Muscle of leg (tissue), 11 donors: Measurements from ENCODE around the gene CAMTA1. TPM values are rescaled to one million over a fixed set of nuclear protein-coding genes. Genes with fewer than 3 reads are reported as not detected.

Source experiments
- DNase-seq: peaks from one replicate; pipeline ENCODE4 v3.0.0; 2013
- H3K27ac ChIP-seq: one replicate; pipeline ENCODE4 v1.5.1; 2013; ENCODE audit warnings: mild to moderate bottlenecking, low read length, control low read depth
- H3K27me3 ChIP-seq: one replicate; pipeline ENCODE4 v1.6.1; 2013; ENCODE audit warnings: low read length; ENCODE audit not compliant: control insufficient read depth, insufficient read depth
- H3K36me3 ChIP-seq: one replicate; pipeline ENCODE4 v1.6.1; 2013; ENCODE audit warnings: low read length; ENCODE audit not compliant: control insufficient read depth, insufficient read depth
- H3K4me1 ChIP-seq: one replicate; pipeline ENCODE4 v1.6.1; 2013; ENCODE audit warnings: low read length; ENCODE audit not compliant: control insufficient read depth, insufficient read depth
- H3K4me3 ChIP-seq: one replicate; pipeline ENCODE4 v1.5.1; 2013; ENCODE audit warnings: low read length, control low read depth
- H3K9me3 ChIP-seq: replicated peaks from 2 replicates; pipeline ENCODE4 v1.6.1; 2013; ENCODE audit warnings: low read depth, low read length; ENCODE audit not compliant: control insufficient read depth
- WGBS: methylation state at CpG from one replicate; pipeline ENCODE4 v1.1.5; 2013; ENCODE audit warnings: missing lambda C conversion rate; ENCODE audit not compliant: insufficient coverage; 5-methylcytosine and 5-hydroxymethylcytosine counted together
- polyA plus RNA-seq, 8 donors: library from polyadenylated mRNA; unstranded; fragments of 120-200 nt; gene quantifications; one replicate each; pipeline versions ENCODE4 v1.2.1 to v1.2.3, GENCODE V29; 2013; ENCODE audit warnings: inconsistent platforms in 1 of 8, low replicate concordance in 1 of 8; ENCODE audit not compliant: insufficient read length in 8 of 8, insufficient read depth in 1 of 8
- total RNA-seq: library from RNA; stranded (reverse); fragments of 120-200 nt; gene quantifications from one replicate; pipeline ENCODE4 v1.2.4, GENCODE V29; 2013

CAMTA1 gene
- total and polyA plus RNA-seq, 9 donors, result 36.4 to 56.4 (median 47.7) TPM

DNA sequence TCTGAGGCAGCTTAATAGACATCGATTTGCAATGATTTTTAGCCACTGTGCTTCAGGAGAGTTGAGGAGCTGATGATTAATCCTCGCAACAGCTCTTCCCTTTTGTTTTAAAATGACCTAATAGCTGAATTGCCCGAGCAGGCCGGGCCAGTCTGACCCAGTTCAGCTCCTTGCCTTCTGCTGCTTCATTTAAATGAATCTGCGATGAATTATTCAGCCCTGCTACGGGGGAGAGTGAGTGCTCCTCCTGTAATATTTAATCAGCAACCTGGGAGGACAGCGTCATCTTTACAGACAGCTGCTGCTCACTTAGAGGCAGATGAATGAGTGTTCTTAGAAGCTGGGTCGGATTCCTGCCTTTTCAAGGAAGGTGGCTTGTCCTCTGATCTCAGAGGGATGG is 325.1 kb downstream of the CAMTA1 start:
- Histone ChIP-seq H3K4me3 (no peak overlapping the region), H3K9me3 (no peaks in the 10 kb centered on the region), H3K4me1 (no peaks in the 10 kb centered on the region), H3K27ac (no peak overlapping the region), H3K36me3 (no peaks in the 10 kb centered on the region), H3K27me3 (peaks cover 5% of the 10 kb centered on the region)
- 79% methylated on average over 8 of the region's 8 CpGs for WGBS
- DNase-seq, result no peak

DNA sequence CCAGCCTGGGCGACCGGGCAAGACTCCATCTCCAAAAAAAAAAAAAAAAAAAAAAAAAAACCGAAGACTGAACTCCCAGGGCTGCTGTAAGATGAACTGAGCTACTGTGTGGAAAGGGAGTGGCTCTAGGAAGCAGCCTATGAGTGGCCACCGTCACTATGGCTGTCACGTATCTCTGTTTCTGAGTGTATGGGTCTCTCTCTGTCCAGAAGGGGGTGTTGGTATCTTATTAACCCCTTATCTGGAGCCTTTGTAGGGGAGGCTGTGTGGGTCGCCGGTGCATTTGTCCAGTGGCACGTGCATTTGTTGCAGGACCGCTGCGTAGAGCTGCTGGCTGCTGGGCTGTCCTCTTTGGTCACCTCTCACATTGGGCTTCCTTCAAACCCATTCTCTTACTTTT is 326.6 kb downstream of the CAMTA1 start:
- no peaks in the 10 kb centered on the region for H3K9me3 ChIP-seq
- H3K27me3 ChIP-seq, result peaks cover 5% of the 10 kb centered on the region
- H3K4me3 ChIP-seq, result no peak overlapping the region
- no peaks in the 10 kb centered on the region for H3K4me1 ChIP-seq
- WGBS, result 20% methylated on average over 1 of the region's 10 CpGs
- no peaks in the 10 kb centered on the region for H3K36me3 ChIP-seq
- DNase-seq, result no peak
- H3K27ac ChIP-seq, result no peak overlapping the region

- Histone ChIP-seq H3K36me3 (no peaks in the 10 kb centered on the region), H3K27me3 (peaks cover 2% of the 10 kb centered on the region), H3K4me3 (no peak overlapping the region), H3K27ac (no peak overlapping the region), H3K4me1 (no peaks in the 10 kb centered on the region), H3K9me3 (no peaks in the 10 kb centered on the region)
- WGBS, result 80% methylated on average over 6 of the region's 8 CpGs
- DNase-seq, result no peak
These were observed 327.9 kb downstream of the CAMTA1 start for GRCh38 chr1:7113136-7113535.

DNA sequence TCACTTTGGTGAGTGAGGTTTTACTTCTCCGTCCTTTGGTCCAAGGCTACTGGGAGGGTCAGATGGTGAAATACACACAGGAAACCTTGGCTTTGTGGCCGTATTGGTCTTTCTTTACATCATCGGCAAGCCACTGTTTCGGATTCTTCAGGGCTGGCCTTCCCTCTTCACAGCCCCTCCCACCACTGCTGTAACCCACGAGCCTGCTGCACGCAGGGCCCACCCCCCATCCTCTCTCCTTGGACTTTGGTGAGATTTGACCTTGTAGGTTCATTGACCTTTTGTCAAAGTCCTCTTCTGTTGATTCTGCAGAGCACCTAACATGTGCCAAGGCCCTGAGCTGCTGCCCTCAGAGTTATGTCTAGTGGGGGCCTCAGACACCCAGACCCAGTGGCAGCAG is 328.6 kb downstream of the CAMTA1 start:
- H3K4me1 ChIP-seq, result no peaks in the 10 kb centered on the region
- no peaks in the 10 kb centered on the region for H3K9me3 ChIP-seq
- peaks cover 2% of the 10 kb centered on the region for H3K27me3 ChIP-seq
- no peaks in the 10 kb centered on the region for H3K36me3 ChIP-seq
- no peak overlapping the region for H3K4me3 ChIP-seq
- H3K27ac ChIP-seq, result no peak overlapping the region
- no peak for DNase-seq
- WGBS, result 65% methylated on average over 6 of the region's 6 CpGs

GRCh38 chr1:7116001-7116400 is 330.7 kb downstream of the CAMTA1 start:
- WGBS, result 86% methylated on average over 1 of the region's 3 CpGs
- no peak for DNase-seq

DNA sequence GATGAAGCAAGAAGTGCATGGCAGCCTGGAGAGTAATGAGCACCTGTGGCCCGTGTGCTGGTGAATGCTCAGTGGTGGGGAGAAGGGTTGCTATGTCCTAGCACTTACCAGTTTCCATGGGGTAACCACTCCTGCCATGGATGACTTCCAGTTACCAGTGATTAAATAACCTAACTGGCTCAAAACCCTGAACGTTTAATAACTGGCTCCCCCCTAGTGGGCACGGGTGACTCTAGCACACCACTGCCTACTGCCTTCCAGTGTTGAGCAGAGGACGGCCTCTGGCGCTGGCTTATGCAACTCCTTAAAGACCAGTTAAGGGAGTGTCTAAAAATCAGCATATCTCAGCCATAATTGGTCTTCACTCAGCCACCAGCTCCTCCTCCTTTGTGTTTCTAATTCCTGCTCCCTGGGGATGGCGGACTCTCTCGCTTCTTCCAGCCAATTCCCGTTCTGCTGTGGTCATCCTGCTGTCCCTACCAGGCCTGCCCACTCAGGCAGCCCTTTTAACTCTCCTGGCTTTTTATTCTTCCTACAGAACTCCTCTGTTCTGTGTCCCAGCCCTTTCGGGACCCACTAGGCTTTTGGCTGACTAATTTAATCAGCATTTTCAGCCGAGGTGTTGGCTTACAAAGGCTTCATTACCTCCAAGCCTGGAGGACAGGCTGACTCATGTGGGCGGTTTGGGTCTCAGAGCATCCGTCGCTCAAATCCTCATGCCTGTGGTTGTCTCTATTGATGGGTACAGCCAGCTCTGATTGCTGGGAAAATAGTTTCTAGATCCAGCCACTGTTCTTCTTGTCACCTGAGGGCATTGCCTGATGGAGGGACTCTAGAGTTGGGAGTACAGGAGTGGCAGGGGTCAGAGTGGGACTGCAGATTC is 332.4 kb downstream of the CAMTA1 start:
- Histone ChIP-seq H3K27ac (no peak overlapping the region), H3K9me3 (no peaks in the 10 kb centered on the region), H3K36me3 (no peaks in the 10 kb centered on the region), H3K4me1 (peaks cover 8% of the 10 kb centered on the region), H3K27me3 (no peaks in the 10 kb centered on the region), H3K4me3 (no peak overlapping the region)
- WGBS, result 11% methylated on average over 12 of the region's 13 CpGs
- peak; percentile 47 for DNase-seq

More at GRCh38 chr1:7116001-7116400, 330.7 kb downstream of the CAMTA1 start:
- H3K4me1 ChIP-seq, result no peaks in the 10 kb centered on the region
- H3K4me3 ChIP-seq, result no peak overlapping the region
- no peak overlapping the region for H3K27ac ChIP-seq
- peaks cover 2% of the 10 kb centered on the region for H3K27me3 ChIP-seq
- no peaks in the 10 kb centered on the region for H3K36me3 ChIP-seq
- H3K9me3 ChIP-seq, result no peaks in the 10 kb centered on the region

- WGBS, result 56% methylated on average over 2 of the region's 7 CpGs
- no peak for DNase-seq
- H3K9me3 ChIP-seq, result no peaks in the 10 kb centered on the region
- peaks cover 8% of the 10 kb centered on the region for H3K4me1 ChIP-seq
- H3K27ac ChIP-seq, result no peak overlapping the region
- H3K36me3 ChIP-seq, result no peaks in the 10 kb centered on the region
- H3K27me3 ChIP-seq, result peaks cover 2% of the 10 kb centered on the region
- no peak overlapping the region for H3K4me3 ChIP-seq
These were observed 333.9 kb downstream of the CAMTA1 start for GRCh38 chr1:7119156-7119555.

- Histone ChIP-seq H3K27me3 (peaks cover 2% of the 10 kb centered on the region), H3K27ac (no peak overlapping the region), H3K4me3 (no peak overlapping the region), H3K4me1 (peaks cover 8% of the 10 kb centered on the region), H3K9me3 (no peaks in the 10 kb centered on the region), H3K36me3 (no peaks in the 10 kb centered on the region)
- DNase-seq, result no peak
- WGBS, result 85% methylated on average over 2 of the region's 6 CpGs
These were observed 335.8 kb downstream of the CAMTA1 start for GRCh38 chr1:7120863-7121621.

- Histone ChIP-seq H3K27me3 (peaks cover 2% of the 10 kb centered on the region), H3K9me3 (no peaks in the 10 kb centered on the region), H3K4me1 (peaks cover 8% of the 10 kb centered on the region), H3K36me3 (no peaks in the 10 kb centered on the region), H3K4me3 (no peak overlapping the region), H3K27ac (no peak overlapping the region)
- no CpG with 5 or more reads among the region's 7 CpGs for WGBS
- peak; percentile 22 for DNase-seq
These were observed 336.4 kb downstream of the CAMTA1 start for GRCh38 chr1:7121622-7121988.

DNA sequence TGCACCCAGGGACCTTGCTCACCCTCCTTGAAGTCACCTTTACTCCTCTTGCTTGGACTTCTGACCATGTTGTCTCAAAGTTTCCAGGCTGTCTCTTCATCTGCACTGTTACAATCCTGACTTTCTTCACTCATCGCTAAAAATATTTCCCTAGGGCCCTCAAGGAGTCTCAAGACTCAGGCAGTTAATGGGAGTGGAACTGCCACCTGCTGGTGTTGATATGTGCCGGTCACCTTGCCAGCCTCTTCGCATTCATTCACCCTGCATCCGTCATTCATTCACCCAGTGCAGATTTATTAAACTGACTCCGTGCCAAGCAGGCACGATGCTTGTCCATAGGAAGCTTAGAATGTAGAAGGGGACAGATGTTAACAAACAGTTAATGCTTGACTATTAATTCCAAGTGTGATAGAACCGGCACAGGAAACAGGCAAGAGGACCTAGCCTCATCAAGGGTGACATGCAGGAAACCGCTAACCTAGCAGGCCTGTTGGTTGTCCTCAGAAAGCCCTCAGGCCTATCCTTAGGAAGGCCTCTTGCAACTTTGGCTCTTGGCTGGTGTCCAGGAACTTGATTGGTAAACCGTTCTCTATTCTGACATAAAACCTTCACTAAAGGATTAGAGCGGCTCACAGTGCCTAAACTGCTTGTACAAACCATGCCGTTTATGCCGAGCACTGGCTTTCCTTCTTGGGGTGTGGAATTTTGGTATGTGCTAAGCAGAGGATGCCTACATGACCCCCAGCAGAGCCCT is 342.2 kb downstream of the CAMTA1 start:
- no peaks in the 10 kb centered on the region for H3K9me3 ChIP-seq
- peaks cover 5% of the 10 kb centered on the region for H3K27me3 ChIP-seq
- 25% methylated on average over 3 of the region's 12 CpGs for WGBS
- H3K36me3 ChIP-seq, result no peaks in the 10 kb centered on the region
- H3K27ac ChIP-seq, result no peak overlapping the region
- DNase-seq, result peak; percentile 19
- H3K4me3 ChIP-seq, result no peak overlapping the region
- no peaks in the 10 kb centered on the region for H3K4me1 ChIP-seq
